Ureter (tissue), 1 donor: ENCODE data around the gene SBK1. TPM values are rescaled to one million over a fixed set of nuclear protein-coding genes. Genes with fewer than 3 reads are reported as not detected.
"Not testable (repeated sequence)": the region's sequence is repeated elsewhere in the genome, so short reads cannot be mapped to it uniquely, and the experiment has no call there.

Experiments
- DNase-seq: peaks from one replicate; pipeline ENCODE4 v3.0.0-alpha.2; 2020; ENCODE audit warnings: low spot score
- total RNA-seq: library from RNA; stranded (reverse); gene quantifications from one replicate; pipeline ENCODE4 v1.2.4, GENCODE V29; 2023
- donor health status: DM: yes; HTN: yes; CAD: no.

Gene SBK1
- total RNA-seq, 1 donor from 2014 or later, result 0.49 TPM

- not testable (repeated sequence) for DNase-seq
Measured at GRCh38 chr16:28335678-28336077, 43.4 kb downstream of the SBK1 start.

GRCh38 chr16:28336940-28337710, 44.8 kb downstream of the SBK1 start:
- not testable (repeated sequence) for DNase-seq

DNA sequence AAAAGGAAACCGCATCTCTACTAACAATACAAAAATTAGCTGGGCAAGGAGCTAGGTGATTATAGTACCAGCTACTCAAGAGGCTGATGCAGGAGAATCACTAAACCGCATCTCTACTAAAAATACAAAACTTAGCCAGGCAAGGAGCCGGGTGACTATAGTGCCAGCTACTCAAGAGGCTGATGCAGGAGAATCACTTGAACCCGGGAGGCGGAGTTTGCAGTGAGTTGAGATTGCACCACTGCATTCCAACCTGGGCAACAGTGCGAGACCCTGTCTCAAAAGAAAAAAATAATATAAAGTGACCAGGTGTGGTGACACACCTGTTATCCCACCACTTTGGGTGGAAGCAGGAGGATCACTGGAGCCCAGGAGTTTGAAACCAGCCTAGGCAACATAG, 45.9 kb downstream of the SBK1 start:
- not testable (repeated sequence) for DNase-seq

GRCh38 chr16:28362600-28362999, 70.3 kb downstream of the SBK1 start:
- peak; percentile 45 for DNase-seq

- DNase-seq, result not testable (repeated sequence)
Measured at GRCh38 chr16:28363408-28363807, 71.1 kb downstream of the SBK1 start, which contains the start of gene NPIPB6. Gene NPIPB6, minus strand, starts transcription at chr16:28363508. Its CDS starts 686 bp downstream, at chr16:28362822.

DNA sequence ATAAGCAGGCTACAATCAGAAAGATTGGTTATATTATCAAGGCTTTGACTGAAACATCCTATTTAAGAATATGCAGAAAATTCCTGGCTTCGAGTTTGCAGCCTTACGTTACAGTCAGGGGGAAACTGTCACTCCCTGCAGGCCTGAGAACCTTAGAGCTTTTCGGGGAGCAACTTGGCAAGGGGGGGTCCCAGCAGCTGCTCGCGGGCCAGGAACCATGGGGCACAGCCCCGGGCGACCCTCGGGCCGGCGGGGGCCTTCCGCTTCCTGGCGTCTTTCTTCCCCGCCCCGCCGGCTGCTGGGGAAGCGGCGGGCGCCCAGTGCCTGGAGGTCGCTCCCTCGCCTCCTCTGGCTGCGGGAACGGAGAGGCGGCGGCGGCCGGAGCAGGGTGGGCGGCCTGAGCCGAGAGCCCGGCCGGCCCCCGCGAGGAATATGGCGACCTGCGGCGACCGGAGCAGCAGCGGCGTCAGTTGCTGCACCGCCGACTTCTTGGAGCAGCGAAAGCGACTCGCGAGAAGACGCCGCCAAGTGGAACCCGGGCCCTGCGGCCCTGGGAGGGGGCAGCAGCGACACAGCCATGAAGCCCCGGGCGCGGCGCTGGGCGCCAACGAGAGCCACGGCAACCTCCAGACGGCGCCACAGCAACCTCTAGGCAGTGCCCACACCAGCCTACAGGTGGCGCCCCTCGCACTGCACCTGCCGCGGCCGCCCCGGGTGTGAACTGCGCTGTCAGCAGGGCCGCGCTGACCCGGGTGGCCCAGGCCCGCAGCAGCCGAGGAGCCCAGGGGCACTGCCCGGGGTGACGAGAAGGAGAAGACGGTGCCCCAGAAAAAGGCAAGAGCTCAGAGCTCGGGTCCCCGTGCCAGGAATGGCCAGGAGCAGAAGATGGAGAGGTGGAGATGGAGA, 72.2 kb downstream of the SBK1 start:
- DNase-seq, result not testable (repeated sequence)

DNA sequence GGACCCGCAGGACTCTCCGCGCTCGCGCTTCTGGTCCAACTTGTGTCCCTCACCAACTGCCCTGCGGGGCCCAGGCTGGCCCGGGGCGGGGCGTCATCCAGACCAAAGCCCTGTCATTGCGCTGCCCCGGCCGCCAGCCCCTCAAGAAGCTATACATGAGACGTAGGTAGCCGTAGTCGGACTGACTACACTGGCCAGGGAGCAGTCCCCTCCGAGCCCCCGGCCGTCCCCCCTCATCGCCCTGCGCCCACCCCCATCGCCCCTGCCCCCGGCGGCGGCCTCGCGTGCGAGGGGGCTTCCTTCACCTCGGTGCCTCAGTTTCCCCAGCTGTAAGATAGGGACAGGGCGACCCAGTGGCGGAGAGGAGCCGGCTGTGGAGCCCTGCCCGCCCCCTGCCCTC, 75.6 kb downstream of the SBK1 start:
- DNase-seq, result not testable (repeated sequence)

Other genes with a start within 250 kb of the SBK1 start
- gene GSG1L, start 228.8 kb upstream of the SBK1 start, total RNA-seq, result 0.21 TPM
- gene XPO6, start 80.6 kb upstream of the SBK1 start, total RNA-seq, result 145 TPM
- gene NPIPB6, start 71.0 kb downstream of the SBK1 start, total RNA-seq, result 7.2 TPM
- gene EIF3CL, start 111.3 kb downstream of the SBK1 start, total RNA-seq, result 88.3 TPM
- gene NPIPB7, start 179.8 kb downstream of the SBK1 start, total RNA-seq, result not detected
- gene CLN3, start 199.5 kb downstream of the SBK1 start, total RNA-seq, result 47.0 TPM
- 11.0 TPM for gene APOBR, start 202.1 kb downstream of the SBK1 start, total RNA-seq
- gene IL27, start 214.3 kb downstream of the SBK1 start, total RNA-seq, result not detected
- gene NUPR1, start 246.4 kb downstream of the SBK1 start, total RNA-seq, result 127 TPM